NCI-H2081 treated with DMSO at 0.1 percent for 48 hours (cell line): Measurements from ENCODE around the gene GALNT10.

ENCODE experiments used
- DNase-seq: peaks from one replicate; lab custom pipeline; 2025; lab: John Stamatoyannopoulos, UW

Gene GALNT10

DNA sequence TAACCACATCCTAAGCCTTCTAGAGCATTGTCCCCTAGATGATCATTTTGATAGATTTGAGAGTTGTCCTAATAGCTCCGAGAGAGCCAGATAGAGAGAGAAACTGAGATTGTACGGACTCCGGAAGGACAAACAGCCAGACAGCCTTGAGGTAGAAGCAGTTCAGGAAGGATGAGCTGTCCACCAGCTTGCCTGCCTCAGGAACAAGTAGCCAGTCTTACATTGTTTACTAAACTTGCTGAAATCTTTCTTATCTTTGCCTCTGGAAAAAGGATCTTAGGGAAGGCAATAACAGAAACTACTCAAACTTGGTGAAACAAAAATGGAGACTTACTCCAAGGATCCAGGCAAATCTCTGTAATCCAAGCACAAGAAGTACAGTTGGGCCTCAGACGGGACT, 216.3 kb downstream of the GALNT10 start:
- no peak for DNase-seq

DNA sequence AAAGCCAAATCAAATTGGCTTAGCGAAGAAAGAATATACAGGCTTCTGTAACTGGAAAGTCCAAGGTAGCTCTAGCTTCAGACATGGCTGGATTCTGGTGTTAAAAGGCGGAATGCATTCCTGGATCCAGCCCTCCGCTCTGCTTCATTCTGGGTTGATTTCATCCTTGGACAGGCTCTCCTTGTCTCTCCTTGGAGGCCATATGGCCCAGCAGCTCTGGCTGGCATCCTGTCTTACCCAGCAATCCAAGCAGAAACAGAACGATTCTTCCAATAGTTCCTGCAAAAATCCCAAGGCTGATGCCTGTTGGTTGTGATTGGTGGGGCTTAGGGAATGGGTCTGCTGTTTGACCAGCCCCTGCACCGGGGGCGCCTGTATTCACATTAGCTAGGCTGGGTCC, 218.3 kb downstream of the GALNT10 start:
- no peak for DNase-seq

DNA sequence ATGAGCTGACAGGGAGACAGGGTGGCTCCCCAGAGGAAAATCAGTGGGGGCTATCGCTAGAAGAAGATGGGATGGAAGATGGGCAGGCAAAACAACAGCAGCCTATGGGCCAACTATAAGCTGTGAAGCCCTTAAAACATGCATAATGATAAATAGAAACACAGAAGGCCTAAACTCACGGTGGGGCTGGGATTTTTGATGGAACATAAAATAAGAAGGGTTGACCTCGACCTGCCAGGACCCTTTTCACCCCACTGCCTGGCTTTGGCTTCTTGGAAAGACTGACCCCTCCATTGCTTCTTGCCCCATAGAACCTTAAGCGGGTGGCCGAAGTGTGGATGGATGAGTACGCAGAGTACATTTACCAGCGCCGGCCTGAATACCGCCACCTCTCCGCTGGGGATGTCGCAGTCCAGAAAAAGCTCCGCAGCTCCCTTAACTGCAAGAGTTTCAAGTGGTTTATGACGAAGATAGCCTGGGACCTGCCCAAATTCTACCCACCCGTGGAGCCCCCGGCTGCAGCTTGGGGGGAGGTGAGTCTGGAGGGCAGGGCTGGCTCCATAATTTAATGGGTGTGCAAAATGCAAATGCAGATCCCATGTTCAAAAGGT, 218.8 kb downstream of the GALNT10 start:
- no peak for DNase-seq

DNA sequence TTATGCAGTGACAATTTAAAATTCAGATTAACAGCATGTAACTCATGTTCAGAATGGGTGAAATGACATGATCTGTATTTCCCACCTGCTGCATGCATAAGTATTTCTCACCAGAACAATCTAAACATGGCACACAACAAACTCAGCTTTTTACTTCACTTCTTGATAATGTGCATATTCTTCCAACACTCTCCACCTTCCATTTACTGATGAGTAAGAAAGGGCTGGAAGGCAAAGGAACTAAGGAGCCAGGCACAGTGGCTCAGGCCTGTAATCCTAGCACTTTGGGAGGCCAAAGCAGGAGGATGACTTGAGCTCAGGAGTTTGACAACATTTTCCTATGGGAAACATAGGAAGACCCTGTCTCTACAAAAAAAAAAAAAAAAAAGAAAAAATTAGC, 219.5 kb downstream of the GALNT10 start:
- DNase-seq: no peak

DNA sequence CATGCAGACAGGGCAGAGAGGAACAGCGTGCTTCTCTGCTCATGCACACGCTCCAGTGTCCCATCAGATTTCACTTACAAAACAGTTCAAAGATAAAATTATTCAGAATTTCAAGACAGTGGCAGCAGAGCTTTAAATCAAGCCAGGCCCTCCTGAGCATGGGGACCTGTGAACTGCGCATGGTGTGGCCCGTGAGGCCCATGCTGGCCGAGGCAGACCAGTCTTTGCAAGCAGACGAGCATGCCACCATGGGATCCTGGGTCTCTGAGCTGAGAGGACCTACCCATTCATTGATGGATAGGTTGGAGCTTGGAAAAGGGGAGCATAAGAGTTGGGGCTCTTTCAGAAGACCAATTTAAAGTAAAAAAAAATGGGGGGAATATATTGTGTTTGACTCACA, 220.3 kb downstream of the GALNT10 start:
- DNase-seq: no peak

DNA sequence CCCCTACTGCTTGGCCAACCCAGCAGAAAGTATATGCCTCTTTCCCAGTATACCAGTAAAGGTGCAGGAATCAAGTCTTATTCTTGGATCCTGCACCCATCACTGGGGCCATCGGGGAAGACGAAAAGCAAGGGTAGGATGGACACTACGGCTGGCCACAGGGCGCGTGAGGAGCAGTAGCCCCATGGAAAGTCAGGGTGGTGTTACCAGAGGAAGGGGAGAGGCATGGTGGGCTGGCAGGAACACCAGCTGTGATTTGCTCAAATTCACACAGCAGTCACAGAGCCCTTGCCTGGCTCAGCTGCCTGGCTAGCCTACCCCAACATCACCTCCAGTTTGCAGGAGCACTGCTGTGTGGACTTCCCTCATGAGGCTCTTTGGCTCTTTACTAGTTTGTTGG, 220.8 kb downstream of the GALNT10 start:
- no peak for DNase-seq

DNA sequence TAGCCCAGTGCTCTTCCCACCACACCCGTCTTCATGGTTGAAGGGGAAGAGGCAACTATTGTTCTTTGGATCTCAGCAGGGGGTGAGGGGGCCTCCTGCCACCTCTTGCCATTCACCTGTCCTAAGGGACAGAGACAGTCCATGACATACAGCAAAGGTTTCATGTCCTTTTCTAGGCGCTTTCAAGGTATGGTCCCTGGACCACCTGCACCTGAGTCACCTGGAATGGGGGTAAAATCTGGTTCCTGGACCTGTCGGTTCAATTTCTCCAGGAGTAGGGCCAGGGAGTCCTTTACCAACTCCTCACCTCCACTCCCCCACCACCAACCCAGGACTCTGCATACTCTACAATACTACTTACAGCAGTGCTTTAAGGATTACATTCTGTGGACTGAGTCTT, 221.8 kb downstream of the GALNT10 start:
- DNase-seq: no peak

DNA sequence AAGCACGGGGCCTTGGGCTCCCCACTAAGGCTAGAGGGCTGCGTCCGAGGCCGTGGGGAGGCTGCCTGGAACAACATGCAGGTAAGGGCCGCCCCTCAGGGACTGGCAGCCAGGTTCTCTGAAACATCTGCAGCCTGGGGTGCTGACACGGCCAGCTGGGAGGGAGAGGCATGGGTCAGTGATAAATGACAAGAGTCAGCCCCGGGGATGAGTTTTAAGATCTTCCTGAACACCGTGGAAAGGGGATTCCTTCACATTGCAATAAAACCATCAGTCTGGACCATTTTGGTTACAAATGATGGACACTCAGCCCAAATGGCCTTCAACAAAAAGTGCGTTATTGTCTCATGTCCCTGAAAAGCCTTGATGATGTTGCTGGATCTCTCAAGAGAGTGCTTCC, 222.4 kb downstream of the GALNT10 start:
- DNase-seq: no peak

DNA sequence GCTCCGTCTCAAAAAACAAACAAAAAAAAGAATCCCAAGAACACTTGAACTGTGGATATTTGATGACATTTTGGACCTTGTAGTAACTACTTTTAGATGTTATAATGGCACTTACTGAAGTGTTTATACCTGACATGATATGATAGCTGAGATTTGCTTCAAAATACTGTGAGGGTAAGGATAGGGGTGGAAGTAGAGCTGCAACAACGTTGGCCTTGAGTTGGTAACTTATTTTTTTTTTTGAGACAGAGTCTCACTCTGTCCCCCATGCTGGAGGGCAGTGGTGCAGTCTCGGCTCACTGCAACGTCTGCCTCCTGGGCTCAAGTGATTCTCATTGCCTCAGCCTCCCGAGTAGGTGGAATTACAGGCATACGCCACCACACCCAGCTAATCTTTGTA, 224.6 kb downstream of the GALNT10 start:
- DNase-seq: no peak

DNA sequence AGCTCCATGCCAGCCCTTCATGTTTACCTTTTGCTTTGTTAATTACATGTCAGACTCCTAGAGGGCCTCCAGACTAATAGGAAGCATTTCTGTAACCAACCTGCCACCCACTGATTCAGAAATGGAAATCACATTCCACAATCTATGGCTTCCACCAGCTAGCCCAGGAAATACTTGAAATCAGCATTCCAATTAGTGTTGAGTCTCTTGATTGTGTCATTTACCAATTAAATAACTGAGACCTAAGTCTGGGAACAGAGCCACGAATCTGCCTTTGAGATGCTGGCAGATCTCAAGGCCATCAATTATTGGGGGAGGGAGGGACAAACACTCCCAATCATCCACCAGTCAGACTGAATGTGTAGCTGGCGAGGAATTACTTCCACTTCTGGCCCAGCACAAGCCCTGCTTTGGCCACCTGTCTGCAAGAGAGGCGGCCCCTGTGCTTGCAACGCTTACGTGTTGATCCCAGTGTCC, 227.8 kb downstream of the GALNT10 start:
- DNase-seq: peak; percentile 22

DNA sequence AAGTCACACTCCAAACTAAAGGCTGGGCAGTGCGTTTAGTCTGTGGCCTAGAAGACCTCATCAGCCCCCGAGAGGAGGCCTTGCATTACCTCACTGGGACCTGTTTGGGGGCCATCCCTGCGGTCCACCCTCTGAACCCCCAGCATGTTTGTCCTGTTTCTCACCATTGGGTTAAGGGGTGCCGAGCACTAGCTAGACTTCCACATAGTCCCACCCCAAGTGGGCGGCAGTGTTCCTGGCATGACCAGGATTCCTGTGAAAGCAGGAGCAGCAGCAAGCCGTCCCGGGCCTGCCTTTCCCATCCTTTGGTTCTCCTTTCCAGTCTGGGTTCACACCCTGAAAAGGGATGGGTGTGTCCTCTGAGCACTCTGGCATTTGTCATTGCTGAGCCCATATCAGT, 228.7 kb downstream of the GALNT10 start:
- DNase-seq: no peak

DNA sequence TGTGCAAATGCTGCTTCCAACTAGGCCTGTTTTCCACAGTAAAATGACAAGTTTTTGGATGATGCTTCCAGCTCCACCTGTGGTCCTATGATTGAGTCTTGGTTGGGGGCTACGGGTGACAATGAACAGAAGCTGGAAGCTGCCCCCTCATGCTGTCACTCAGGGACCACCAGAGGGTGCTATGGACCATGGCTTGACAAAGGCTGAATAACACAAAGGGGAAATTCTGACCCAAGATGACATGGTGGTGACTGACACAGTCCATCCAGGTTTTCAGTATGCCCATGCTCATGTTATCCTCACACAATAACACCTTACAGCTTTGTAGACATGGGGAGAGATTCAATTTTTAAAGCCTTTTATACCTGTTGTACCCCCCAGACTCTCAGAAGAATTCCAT, 231.3 kb downstream of the GALNT10 start:
- DNase-seq: no peak

DNA sequence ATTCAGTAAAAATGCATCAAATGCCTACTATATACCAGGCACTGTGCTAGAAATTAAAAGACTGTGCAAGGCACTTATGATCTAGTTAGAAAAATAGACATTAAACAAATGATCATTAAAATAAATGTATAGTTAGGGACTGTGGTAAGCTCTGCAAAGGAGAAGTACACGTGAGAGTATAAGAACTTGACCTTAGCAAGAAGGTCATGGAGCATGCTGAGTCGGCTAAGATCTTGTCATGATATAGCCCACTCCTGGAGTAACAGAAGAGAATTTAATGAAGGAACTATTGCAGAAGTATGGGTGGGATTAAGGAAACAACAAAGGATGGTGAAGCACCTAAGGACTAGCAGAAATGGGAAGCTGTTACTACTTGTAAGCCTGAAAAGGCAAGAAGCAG, 231.8 kb downstream of the GALNT10 start:
- DNase-seq: no peak

DNA sequence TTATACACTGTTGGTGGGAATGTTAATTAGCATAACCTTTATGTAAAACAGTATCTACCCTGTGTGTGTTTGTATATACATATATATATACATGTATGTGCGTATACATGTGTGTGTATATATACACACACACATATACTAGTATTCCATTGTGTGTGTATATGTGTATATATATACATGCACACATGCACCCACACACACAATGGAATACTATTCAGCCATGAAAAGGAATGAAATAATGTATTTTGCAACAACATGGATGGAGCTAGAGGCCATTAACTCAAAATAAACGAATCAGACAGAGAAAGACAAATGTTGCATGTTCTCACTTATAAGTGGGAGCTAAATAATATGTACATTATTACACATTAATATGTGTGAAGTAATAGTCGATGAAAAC, 237.7 kb downstream of the GALNT10 start:
- no peak for DNase-seq

DNA sequence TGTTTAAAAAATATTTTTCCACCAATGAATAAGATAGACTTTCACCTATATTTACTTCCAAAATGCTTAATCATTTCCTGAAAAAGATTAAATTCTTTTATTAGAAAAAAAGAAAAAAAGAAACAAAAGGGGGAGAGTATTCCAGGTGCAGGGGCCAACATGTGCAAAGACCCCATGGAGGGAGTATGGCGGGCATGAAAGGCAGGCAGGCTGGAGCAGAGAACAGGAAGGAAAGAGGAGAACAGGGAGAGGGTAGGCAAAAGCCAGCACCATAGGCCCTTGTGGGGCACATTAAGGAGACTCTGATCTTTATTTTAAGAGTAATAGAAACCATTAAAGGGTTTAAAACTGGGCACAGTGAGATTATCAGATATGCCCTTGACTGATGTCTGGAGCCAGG, 238.8 kb downstream of the GALNT10 start:
- DNase-seq: no peak

DNA sequence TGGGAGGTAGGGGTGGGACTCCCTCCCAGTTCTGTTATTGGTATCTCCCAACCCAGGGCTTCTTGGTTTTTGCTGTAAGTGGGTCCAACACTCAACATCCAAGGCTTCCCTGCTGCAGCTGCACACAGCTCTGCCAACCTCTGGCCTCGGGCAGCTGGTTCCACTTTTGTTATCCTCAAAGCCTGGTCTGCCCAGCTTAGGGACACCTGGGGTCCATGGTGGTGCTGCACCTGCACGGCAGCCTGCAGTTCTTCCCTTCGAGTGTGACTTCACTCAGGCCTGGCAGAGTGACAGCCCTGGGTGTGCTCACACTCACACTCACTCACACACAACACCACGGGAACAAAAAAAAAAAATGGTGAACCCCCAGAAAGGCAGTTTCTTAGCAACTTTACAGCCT, 239.9 kb downstream of the GALNT10 start:
- no peak for DNase-seq

DNA sequence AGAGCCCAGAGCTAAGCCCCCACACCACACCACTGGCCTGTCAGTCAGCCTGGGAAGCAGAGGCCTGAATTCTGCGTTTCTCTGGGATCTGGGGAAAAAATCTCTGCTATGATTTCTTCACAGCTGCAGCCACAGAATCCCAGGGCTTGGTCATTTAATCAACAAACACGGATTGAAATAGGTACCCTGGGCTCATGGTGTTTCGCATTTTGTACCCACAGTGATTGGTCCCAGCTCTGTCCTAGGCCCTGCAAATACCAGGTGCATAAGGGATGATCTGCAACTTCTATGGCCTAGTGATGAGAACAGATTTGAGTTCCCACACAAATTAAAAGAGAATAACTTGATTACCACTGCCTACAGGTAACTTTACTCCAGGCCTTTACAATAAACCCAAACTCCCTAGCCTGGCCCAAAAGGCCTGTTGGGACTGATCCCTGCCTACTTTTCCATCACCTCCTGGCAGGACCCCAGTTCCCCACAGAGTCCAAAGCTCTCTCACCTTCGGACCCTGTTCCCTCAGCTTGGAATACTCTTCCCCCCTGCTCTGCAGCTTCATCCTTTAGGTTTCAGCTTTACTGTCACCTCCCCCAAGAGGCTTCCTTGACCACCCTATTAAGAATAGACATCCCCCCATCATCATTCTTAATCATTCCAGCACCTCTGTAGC, 240.6 kb downstream of the GALNT10 start:
- DNase-seq: no peak

DNA sequence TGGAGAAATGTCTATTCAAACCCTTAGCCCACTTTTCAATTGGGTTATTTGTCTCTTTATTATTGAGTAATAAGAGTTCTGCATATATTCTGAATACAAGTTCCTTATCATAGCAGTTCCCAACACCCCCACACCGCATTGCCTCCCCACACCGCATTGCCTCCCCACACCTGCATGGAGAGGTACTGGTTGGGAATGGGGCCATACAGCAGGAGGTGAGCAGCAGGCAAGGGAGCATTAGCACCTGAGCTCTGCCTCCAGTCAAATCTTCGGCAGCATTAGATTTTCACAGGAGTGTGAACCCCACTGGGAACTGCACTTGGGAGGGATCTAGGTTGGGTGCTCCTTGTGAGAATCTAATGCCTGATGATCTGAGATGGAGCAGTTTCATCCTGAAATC, 244.7 kb downstream of the GALNT10 start:
- DNase-seq: no peak

DNA sequence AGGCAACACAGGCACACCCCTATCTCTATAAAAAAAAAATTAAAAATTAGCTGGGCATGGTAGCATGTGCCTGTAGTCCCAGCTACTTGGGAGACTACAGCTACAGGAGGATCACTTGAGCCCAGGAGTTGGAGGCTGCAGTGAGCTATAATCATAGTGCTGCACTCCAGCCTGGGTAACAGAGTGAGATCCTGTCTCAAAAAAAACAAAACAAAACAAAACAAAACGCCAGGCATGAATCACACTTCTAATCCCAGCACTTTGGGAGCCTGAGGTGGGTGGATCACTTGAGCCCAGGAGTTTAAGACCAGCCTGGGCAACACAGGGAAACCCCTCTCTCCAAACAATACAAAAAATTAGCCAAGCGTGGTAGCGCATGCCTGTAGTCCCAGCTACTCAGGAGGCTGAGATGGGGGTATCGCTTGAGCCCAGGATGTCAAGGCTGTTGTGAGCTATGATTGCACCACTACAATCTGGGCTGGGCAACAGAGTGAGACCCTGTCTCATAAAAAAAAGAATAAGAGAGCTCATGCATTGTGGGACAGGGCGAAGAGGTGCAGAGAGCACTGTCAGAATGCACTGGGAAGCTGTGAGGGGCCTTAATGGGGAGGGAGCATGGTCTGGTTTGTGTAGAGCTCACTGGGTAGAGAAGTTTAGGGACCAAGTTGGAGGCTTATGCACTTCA, 246.9 kb downstream of the GALNT10 start:
- DNase-seq: no peak

DNA sequence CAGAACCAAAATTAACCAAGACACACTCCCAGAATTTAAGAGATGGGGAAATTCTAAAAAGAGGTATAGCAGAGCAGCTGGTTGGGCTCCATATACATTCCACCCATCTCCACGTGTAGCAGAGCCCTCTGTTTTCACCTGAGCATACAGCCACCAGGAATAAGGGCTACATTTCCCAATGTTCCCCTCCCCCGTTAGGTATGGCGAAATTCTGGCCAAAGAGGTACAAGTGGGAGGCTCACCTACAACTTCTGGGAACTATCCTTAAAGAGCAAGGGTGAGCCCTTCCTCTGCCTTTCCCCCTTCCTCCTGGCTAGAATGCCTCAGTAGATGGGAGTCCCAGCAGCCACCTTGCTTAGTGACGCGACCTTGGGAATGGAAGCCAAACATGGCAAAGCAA, 250.0 kb downstream of the GALNT10 start:
- no peak for DNase-seq

DNA sequence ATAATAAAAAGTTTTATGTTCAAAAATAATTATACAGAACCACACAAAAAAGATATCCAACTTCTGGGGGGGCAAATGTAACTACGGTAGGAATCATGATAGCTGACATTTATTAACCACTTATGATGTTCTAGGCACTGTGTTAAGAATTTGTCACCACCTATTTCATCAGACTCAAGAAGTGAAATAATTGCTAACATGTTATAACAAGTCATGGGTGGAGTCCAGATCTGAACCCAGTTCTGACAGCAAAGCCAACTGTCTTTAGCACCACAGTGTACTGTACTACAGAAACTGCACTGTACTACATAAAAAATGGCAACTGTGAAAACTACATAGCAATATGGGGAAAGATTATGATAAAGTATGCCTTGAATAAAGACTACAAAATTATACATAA, 252.3 kb downstream of the GALNT10 start:
- DNase-seq: no peak

DNA sequence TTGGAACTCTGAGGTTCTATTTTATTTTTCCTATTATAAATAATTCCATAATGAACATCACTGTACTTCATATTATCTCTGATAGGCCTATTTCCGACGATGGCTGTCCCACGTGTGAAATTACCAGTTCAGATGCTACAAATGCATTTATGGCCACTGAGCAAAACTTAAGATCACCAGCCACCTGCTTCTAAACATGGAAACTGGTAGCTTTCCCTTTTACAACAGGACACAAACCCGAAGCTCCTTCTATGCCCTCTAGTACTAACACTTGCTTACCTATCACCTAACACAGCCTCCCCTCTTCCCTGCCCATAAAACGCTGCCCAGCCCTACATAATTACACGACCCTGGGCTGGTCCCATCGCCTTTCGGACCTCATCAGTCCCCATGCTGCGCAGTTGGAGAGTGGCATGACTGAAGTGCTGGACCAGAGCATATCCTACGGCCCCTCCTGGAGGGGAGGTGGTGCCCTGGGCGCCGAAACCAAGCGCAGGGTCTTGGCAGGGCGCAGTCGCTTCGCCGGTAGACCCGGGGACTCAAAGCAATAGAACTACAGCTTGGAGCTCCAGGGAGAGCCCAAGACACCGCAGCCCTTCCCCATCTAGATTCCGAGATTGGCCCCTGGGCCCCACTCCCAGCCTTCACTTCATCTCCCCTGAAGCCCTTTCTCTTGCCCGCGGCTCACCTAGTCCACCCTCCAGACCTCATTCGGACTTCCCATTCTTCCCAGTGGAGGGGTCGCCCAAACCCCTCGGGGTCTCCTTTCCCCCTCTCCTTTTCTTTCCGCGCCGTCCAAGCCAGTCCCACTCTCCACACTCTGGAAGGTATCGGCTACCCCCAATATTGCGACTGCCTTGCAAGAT, 254.3 kb downstream of the GALNT10 start:
- DNase-seq: no peak
